Fibroblast of skin of back (primary cell): Measurements from ENCODE around the gene LONRF2.
A peak's percentile ranks its signal among the peaks of the same experiment; 100 is the strongest.

Experiments
- DNase-seq: peaks from one replicate; pipeline ENCODE4 v3.0.0-alpha.2; 2013

Gene LONRF2

DNA sequence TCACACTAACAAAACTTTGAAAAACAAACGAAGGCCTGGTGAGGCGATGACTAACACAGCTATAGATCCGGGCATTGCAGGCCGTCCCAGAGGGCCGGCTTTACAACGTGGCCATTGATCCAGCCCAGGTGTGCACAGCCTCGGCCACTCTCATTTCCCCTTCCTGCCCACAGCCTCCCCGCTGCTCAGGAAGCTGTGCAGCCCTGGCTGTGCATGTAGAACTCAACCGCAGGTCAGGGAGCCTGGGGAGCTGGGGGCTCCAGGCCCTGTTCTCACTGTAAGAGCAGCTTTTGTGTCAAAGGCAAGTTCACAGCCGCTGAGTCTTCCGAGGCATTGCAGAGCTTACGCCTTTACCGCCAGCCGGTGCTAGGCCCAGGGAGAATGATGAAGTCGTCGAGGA lies 87.2 kb downstream of the LONRF2 start:
- no peak for DNase-seq

GRCh38 chr2:100234141-100234540 lies 88.2 kb downstream of the LONRF2 start:
- DNase-seq = peak; percentile 75

DNA sequence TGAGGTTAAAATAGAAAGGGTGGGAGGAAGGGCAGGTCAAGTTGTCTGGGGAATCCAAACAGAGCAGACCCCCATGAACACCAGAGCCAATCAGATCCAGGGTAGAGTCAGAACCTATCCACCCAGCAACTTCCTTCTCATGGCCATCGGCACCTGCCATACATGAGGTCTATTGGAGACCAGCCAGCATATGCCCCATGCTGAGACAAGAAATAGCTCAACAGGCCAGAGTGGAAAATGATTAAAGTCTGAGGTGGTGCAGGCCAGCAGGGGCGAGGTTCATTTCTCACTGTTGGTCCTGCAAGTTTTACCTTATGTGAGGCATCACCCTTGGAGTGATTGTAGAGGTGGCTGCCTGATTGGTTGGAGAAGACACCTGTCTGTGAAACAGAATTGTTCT lies 89.2 kb downstream of the LONRF2 start:
- DNase-seq = no peak

DNA sequence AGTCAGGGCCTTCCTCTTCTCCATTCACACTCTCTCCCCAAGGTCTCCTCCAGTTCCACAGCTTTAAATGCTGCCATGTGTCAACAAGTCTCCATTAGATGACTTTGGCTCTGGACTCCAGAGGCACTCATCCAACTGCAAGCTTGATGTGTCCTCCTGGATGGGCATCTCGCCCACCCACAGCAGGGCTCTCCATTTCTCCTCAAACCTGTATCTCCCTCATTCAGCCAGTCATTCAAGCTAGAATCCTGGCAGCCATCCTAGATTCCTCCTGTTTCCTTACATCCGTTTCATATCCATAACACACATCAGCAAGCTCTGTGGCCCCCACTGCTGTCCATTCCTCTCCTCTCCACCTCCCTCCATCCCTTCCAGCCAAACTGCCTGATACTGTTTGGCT lies 91.5 kb downstream of the LONRF2 start:
- DNase-seq = peak; percentile 33

GRCh38 chr2:100228967-100229366 lies 93.3 kb downstream of the LONRF2 start:
- DNase-seq = no peak

DNA sequence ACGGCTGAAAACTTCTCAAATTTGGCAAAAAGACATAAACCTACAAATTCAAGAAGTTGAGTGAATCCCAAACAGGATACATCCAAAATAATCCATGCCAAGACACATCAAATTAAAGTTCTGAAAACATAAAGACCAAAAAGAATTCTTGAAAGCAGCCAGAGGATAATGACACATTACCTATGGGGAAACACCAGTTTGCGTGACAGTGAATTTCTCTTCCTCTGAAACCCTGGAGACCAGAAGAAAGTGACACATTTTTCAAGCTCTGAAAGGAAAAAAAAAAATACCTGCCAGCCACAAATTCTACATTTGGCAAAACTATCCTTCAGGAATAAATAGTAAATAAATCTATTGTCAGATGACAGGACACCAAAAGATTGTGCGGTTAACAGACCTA lies 93.9 kb downstream of the LONRF2 start:
- no peak for DNase-seq

DNA sequence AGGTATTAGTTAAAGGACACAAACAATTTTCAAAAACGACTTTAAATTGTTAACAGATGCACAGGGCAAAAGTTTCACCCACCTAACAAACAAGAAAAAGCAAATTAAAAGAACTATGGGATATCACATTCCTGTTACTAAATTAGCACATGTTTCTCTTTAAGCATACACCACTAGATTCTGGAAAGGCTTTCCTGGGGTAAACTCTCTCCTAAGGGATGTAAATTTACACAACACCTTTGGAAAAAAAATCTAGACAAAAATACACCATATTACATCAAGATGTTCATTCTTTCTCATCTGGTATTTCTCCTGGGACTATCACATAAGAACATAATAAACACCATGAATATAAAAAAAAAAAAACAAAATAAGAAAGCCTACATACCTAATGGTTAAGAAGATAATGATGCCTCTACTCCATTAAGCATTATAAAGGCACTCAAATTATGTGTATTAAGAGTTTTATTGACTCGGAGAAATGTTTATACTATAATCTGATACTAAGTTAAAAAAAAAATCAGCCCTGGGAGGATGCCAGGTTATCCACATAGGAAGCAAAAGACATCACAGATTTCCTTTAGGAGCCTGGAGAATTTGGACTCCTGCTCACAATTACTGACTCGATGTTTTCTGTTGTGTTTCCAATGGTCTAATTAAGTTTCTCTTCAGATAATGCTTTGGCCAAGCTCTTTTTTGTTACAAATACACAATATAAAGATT lies 97.2 kb downstream of the LONRF2 start:
- DNase-seq = no peak

GRCh38 chr2:100223502-100223901 lies 98.8 kb downstream of the LONRF2 start:
- no peak for DNase-seq
